ENCODE measurements around the gene DEAF1.
A peak's percentile ranks its signal among the peaks of the same experiment; 100 is the strongest.
"Not testable (repeated sequence)": the region's sequence is repeated elsewhere in the genome, so short reads cannot be mapped to it uniquely, and the experiment has no call there.

Gene DEAF1, protein sequence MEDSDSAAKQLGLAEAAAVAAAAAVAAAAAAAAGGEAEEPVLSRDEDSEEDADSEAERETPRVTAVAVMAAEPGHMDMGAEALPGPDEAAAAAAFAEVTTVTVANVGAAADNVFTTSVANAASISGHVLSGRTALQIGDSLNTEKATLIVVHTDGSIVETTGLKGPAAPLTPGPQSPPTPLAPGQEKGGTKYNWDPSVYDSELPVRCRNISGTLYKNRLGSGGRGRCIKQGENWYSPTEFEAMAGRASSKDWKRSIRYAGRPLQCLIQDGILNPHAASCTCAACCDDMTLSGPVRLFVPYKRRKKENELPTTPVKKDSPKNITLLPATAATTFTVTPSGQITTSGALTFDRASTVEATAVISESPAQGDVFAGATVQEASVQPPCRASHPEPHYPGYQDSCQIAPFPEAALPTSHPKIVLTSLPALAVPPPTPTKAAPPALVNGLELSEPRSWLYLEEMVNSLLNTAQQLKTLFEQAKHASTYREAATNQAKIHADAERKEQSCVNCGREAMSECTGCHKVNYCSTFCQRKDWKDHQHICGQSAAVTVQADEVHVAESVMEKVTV

GRCh38 chr11:694563-695287 is at the start of gene DEAF1:
TSS of gene DEAF1 (minus strand) at chr11:695222. CDS start at chr11:695047, 175 bp downstream.
- peak; percentile 99 for DNase-seq (ENCODE audit: low read depth in 1 of 2, low spot score in 1 of 2)

GRCh38 chr11:742571-743201 is 47.7 kb upstream of the DEAF1 start:
- no peak for DNase-seq (ENCODE audit: low read depth in 1 of 2, low spot score in 1 of 2)

DNA sequence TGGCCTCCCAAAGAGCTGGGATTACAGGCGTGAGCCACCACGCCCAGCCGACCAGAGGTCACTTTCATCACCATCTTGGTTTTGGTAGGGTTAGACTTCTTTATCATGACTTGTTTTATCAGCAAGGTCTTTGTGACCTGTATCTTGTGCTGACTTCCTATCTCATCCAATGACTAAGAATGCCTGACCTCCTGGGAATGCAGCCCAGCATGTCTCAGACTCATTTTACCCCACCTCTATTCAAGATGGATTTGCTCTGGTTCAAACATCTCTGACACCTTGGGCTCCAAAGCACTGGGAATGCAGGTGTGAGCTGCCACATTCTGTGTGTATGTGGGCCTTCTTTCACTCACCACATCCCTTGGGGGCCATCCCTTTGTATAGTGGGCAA is 47.1 kb upstream of the DEAF1 start:
- DNase-seq (ENCODE audit: low read depth in 1 of 2, low spot score in 1 of 2), result no peak

DNA sequence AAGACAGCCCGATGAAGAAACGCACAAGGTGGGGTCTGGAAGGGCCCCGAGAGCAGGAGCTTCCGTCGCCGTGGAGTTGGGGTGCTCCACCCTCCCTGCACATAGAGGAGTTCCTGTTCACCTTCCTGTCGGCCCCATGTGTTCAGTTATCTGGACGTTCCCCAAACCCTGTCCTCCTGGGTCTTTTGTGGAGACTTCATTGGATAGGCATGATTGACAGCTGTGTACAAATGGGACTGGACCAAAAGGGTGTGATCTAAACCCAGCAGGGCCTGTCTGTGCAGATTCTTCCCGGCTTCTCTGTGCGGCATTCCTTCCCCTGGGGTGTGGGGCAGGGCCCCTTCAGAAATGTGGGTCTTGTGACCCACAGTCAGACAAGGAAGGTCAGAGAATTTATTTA is 42.9 kb upstream of the DEAF1 start:
- DNase-seq (ENCODE audit: low read depth in 1 of 2, low spot score in 1 of 2), result not testable (repeated sequence)

DNA sequence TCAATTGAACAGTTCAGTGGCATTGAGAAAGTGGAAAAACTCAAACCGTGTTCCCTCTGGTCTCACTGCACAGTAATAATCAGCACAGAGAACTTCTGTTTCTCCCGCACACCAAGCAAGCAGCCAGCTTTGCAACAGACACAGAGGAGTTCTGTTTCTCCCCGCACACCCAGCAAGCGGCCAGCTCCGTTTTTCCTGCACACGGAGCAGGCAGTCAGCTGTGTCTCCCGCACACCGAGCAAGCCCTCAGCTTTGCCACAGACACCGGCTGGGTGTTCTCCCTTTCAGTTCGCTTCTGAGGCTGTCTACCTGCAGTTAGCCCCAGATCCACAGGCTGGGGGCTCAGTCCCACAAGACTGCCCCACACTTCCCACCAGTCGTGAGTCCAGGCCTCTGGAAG is 42.3 kb upstream of the DEAF1 start:
- DNase-seq (ENCODE audit: low read depth in 1 of 2, low spot score in 1 of 2), result no peak

- not testable (repeated sequence) for DNase-seq (ENCODE audit: low read depth in 1 of 2, low spot score in 1 of 2)
Measured at GRCh38 chr11:734541-734940, 39.5 kb upstream of the DEAF1 start.

GRCh38 chr11:733072-733471 is 38.0 kb upstream of the DEAF1 start:
- no peak for DNase-seq (ENCODE audit: low read depth in 1 of 2, low spot score in 1 of 2)

DNA sequence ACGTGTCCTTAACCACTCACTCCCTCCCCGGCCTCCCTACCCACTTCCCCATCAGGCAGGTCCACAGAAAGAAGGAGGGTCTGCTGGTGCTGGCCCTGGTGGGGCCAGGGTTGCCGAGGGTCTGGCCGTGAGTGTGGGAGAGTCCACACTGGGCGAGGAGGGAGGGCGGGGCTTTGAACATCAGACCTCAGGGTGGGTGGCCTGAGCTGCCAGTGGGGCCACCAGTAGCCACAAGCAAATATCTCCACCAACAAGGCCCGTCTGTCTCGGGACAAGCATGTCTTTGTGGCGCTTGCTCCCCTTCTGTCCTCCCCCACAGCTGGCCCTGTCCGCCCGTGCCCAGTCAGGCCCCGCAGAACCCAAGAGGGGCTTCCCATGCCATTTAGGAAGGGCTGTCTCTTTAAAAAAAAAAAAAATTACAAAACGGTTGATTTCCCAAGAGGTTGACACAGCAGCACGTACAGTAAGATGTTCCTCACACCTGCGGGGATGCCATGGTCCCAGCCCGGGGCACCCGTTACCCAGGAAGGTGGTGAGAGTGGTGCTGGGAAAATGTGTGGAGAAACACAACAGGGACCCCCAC is 34.6 kb upstream of the DEAF1 start:
- DNase-seq (ENCODE audit: low read depth in 1 of 2, low spot score in 1 of 2), result no peak

GRCh38 chr11:728901-729491 is 34.0 kb upstream of the DEAF1 start:
- no peak for DNase-seq (ENCODE audit: low read depth in 1 of 2, low spot score in 1 of 2)

DNA sequence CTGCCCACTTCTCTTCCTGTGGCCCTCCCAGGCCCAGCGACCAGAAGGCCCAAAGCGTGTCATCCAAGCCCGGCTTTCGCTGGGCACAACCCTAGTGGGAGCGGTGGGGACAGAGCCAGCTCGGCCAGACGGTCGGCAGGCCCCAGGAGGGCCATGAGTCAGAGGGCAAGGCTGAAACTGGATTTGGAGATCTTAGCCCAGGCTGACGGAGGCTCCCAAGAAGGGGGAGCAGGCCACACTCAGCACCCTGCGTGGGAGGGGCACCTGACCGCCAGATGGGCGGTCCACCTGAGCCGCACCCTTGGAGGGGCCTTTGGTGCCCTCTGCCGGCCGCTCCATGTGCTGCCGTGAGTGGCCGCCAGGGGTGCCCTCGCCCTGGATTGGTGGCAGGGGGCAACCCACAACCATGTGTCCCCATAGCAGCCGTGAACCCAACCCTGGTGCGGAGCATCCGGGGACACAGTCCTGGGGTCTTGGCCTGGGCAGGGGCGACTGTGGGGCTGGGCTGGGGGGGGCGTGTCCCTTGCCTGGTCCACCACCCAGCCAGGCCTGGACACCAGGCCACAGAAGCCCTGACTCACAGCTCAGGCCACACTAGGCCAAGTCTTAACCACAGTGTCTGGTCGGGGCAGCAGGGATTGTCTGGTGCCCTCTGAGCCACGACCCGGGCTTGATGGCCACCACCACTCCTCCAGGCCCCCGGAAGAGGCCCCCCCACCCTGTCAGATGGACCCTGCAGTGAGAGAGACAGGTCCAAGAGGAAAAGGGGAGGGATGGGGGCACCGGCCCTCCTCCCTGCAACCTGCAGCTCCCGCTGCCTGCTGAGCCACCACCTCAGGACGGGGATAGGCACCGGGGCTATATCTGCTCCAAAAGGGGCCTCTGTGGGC is 33.1 kb upstream of the DEAF1 start:
- peak; percentile 68 to 75 for DNase-seq (ENCODE audit: low read depth in 1 of 2, low spot score in 1 of 2)

- no peak for DNase-seq (ENCODE audit: low read depth in 1 of 2, low spot score in 1 of 2)
Measured at GRCh38 chr11:727281-727701, 32.3 kb upstream of the DEAF1 start.

DNA sequence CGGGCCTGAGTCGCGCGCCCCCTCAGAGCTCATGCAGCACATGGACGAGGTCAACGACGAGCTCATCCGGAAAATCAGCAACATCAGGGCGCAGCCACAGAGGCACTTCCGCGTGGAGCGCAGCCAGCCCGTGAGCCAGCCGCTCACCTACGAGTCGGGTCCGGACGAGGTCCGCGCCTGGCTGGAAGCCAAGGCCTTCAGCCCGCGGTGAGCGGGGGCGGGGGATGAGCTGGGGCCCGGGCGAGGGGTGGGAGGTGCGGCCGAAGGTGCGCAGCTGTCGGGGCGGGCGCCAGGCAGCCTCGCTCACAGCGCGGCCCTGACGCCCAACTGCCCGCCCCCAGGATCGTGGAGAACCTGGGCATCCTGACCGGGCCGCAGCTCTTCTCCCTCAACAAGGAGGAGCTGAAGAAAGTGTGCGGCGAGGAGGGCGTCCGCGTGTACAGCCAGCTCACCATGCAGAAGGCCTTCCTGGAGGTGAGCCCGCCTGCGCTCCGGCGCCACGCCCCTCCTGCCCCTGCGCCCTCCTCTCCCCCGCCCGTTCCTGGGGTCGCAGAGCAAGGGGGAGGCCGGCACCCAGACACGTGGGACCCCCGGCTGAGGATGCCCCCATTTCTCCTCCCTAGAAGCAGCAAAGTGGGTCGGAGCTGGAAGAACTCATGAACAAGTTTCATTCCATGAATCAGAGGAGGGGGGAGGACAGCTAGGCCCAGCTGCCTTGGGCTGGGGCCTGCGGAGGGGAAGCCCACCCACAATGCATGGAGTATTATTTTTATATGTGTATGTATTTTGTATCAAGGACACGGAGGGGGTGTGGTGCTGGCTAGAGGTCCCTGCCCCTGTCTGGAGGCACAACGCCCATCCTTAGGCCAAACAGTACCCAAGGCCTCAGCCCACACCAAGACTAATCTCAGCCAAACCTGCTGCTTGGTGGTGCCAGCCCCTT is 31.5 kb upstream of the DEAF1 start:
- no peak for DNase-seq (ENCODE audit: low read depth in 1 of 2, low spot score in 1 of 2)

DNA sequence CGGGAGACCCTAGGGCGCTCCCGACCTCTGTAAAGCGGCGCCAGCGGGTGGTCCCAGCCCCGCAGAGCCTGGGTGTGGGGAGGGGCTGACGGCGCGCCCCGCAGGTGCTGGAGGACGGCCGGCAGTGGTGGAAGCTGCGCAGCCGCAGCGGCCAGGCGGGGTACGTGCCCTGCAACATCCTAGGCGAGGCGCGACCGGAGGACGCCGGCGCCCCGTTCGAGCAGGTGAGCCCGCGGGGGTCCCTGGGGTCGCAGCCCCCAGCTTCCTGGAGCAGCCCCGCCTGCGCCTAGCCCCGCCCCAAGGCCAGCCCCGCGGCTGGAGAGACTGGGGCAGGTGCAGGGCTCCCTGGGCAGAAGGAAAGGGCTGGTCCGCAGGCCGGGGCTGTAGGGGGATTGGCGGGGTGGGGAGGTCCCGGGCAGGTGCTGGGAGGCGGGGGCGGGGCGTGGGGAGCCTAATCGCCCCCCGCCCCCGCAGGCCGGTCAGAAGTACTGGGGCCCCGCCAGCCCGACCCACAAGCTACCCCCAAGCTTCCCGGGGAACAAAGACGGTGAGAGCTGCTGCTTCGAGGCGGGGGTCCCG is 30.7 kb upstream of the DEAF1 start:
- DNase-seq (ENCODE audit: low read depth in 1 of 2, low spot score in 1 of 2), result no peak

DNA sequence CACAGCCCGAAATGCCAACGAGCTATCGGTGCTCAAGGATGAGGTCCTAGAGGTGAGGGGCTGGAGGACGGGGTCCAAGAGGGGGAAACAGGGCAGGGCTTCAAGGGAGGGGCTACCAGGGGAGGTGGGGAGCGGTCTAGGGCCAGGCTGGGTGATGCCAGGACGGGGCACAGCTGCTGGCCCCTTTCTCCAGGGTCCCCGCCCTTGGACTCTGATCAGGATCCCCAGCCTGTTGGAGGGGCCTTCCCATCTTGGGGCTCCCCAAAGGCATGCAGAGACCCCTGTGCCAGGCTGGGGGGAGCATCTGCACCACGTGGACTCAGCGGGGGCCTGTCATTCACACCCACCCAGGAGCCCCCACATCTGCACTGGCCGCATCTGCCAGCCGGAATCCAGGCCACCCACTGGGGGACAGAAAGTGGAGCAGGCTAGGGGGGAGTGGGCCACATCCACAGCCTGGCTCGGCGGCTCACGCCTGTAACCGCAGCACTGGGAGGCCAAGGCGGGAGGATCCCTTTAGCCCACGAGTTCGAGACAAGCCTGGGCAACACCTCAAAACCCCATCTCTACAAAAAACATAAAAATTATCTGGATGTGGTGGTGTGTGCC is 29.9 kb upstream of the DEAF1 start:
- DNase-seq (ENCODE audit: low read depth in 1 of 2, low spot score in 1 of 2), result no peak

DNA sequence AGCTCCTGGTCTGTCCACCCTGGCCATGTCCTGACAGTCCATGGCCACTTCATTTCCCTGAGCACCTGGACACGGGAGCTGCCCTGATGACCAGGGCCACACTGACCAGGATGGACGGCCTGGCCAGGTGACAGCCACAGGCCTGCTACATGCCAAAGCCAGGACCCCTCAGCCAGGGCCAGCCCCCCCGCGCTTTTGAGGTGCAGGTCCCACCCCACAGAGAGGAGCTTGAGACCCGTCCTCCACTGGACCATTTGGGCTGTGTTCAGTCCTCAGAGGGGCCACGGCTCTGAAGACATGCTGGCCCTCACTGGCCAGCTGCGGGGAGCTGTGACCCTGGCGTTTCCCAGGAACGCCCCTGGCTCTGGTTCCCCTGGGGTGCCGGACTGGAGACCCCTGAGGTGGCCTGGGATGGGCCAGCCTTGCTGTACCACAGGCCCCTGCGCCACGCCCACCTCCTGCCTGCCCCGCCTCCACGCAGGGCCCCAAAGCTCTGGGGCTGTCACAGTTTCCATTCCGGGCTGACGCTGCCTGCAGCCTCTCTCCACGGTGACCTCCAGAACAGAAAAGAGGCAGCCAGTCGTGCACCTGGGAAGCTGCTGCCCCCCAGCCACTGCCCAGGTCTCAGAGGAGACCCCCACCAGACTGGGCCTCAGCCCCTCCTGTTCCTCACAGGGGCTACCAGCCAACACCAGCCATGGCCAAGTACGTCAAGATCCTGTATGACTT is 29.2 kb upstream of the DEAF1 start:
- no peak for DNase-seq (ENCODE audit: low read depth in 1 of 2, low spot score in 1 of 2)

- DNase-seq (ENCODE audit: low read depth in 1 of 2, low spot score in 1 of 2), result no peak
Measured at GRCh38 chr11:723120-723883, 28.3 kb upstream of the DEAF1 start.

DNA sequence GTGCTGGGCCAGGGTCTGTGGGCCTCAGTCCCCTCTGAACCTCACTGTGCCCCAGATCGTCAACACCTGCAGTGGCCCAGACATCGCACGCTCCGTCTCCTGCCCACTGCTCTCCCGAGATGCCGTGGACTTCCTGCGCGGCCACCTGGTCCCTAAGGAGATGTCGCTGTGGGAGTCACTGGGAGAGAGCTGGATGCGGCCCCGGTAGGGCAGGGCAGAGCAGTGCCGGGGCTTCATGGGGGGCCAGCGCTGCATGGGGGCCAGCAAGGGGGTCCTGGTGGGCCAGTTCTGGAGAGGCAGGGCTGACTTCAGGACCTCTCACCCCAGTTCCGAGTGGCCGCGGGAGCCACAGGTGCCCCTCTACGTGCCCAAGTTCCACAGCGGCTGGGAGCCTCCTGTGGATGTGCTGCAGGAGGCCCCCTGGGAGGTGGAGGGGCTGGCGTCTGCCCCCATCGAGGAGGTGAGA is 27.4 kb upstream of the DEAF1 start:
- DNase-seq (ENCODE audit: low read depth in 1 of 2, low spot score in 1 of 2), result no peak
